HEK293 (cell line): ENCODE measurements around the gene EFNA2.
"Not testable (repeated sequence)": the region's sequence is repeated elsewhere in the genome, so short reads cannot be mapped to it uniquely, and the experiment has no call there.

Experiments
- CTCF ChIA-PET: fragments of 350-600 bp; formaldehyde crosslinking; extraction: SDS; loops from one replicate; lab custom pipeline; 2021; ENCODE audit warnings: antibody characterized with exemption; lab: Yijun Ruan, JAX
- POLR2A ChIA-PET: fragments of 300-600 bp; formaldehyde crosslinking; extraction: SDS; loops from one replicate; lab custom pipeline; 2020; ENCODE audit warnings: antibody characterized with exemption, inconsistent platforms; lab: Yijun Ruan, JAX
- H3K27ac ChIP-seq: fragments of 200-500 bp; sonication (Bioruptor generic); 2 replicates; pipeline ENCODE4 v1.5.1; 2014; ENCODE audit warnings: low read depth, low read length, control low read depth, inconsistent platforms; ENCODE audit errors: extremely low read depth
- H3K36me3 ChIP-seq, 2 experiments: fragments of 200-500 bp in 1 of 2; sonication (Bioruptor generic) in 1 of 2; 1 replicate in 1 of 2; 2 replicates in 1 of 2; pipeline ENCODE4 v1.5.1; 2014 to 2017; ENCODE audit warnings: inconsistent platforms in 2 of 2, low read length in 2 of 2; ENCODE audit not compliant: control insufficient read depth in 2 of 2, insufficient read depth in 1 of 2
- H3K4me1 ChIP-seq: fragments of 200-500 bp; sonication (Bioruptor generic); 2 replicates; pipeline ENCODE4 v1.5.1; 2014; ENCODE audit warnings: mild to moderate bottlenecking, low read length, inconsistent platforms; ENCODE audit not compliant: control insufficient read depth, insufficient read depth
- H3K4me3 ChIP-seq: 2 replicates; pipeline ENCODE4 v1.5.1; 2011; ENCODE audit warnings: low read depth, mild to moderate bottlenecking, control low read depth, low read length, moderate library complexity
- H3K9me3 ChIP-seq: fragments of 200-500 bp; sonication (Bioruptor generic); 2 replicates; pipeline ENCODE4 v1.5.1; 2014; ENCODE audit warnings: low read depth, low read length, inconsistent platforms; ENCODE audit not compliant: control insufficient read depth, insufficient read depth
- GLIS2 ChIP-seq: fragments of 450-650 bp; formaldehyde crosslinking; IDR thresholded peaks from 2 replicates; pipeline ENCODE4 v1.5.1; 2016; ENCODE audit warnings: missing biosample characterization, missing genetic modification characterization
- HOXA7 ChIP-seq: sonication (generic); formaldehyde crosslinking; IDR thresholded peaks from 2 replicates; pipeline ENCODE4 v1.8.1; 2022; ENCODE audit warnings: missing genetic modification reagents, borderline replicate concordance
- MYNN ChIP-seq: fragments of 450-650 bp; formaldehyde crosslinking; IDR thresholded peaks from 2 replicates; pipeline ENCODE4 v1.5.1; 2016; ENCODE audit warnings: missing biosample characterization, missing genetic modification characterization, borderline replicate concordance
- ZBTB7A ChIP-seq: fragments of 450-650 bp; formaldehyde crosslinking; IDR thresholded peaks from 2 replicates; pipeline ENCODE4 v1.5.1; 2016; ENCODE audit warnings: low read depth, missing biosample characterization, missing genetic modification characterization
- ZEB2 ChIP-seq: fragments of 450-650 bp; formaldehyde crosslinking; IDR thresholded peaks from 2 replicates; pipeline ENCODE4 v1.5.1; 2016; ENCODE audit warnings: missing biosample characterization, missing genetic modification characterization
- ZFP69B ChIP-seq: fragments of 450-650 bp; formaldehyde crosslinking; IDR thresholded peaks from 2 replicates; pipeline ENCODE4 v1.5.1; 2016; ENCODE audit warnings: missing biosample characterization, missing genetic modification characterization
- ZNF157 ChIP-seq: fragments of 450-650 bp; formaldehyde crosslinking; IDR thresholded peaks from 2 replicates; pipeline ENCODE4 v1.5.1; 2016; ENCODE audit warnings: missing biosample characterization, missing genetic modification characterization
- ZNF248 ChIP-seq: fragments of 450-650 bp; formaldehyde crosslinking; IDR thresholded peaks from 2 replicates; pipeline ENCODE4 v1.5.1; 2017; ENCODE audit warnings: missing biosample characterization, missing genetic modification characterization
- ZNF302 ChIP-seq: fragments of 450-650 bp; formaldehyde crosslinking; IDR thresholded peaks from 2 replicates; pipeline ENCODE4 v1.5.1; 2016; ENCODE audit warnings: missing biosample characterization, missing genetic modification characterization, low read depth
- ZNF324 ChIP-seq: fragments of 450-650 bp; formaldehyde crosslinking; IDR thresholded peaks from 2 replicates; pipeline ENCODE4 v1.5.1; 2016; ENCODE audit warnings: missing biosample characterization, missing genetic modification characterization
- ZNF354C ChIP-seq: fragments of 450-650 bp; formaldehyde crosslinking; IDR thresholded peaks from 2 replicates; pipeline ENCODE4 v1.5.1; 2016; ENCODE audit warnings: missing biosample characterization, missing genetic modification characterization, low read depth, borderline replicate concordance
- ZNF426 ChIP-seq: fragments of 450-650 bp; formaldehyde crosslinking; IDR thresholded peaks from 2 replicates; pipeline ENCODE4 v1.5.1; 2017; ENCODE audit warnings: missing biosample characterization, missing genetic modification characterization, mild to moderate bottlenecking, inconsistent platforms, moderate library complexity
- ZNF473 ChIP-seq: fragments of 450-650 bp; formaldehyde crosslinking; IDR thresholded peaks from 2 replicates; pipeline ENCODE4 v1.5.1; 2017; ENCODE audit warnings: missing biosample characterization, missing genetic modification characterization
- ZNF560 ChIP-seq: fragments of 450-650 bp; formaldehyde crosslinking; IDR thresholded peaks from 2 replicates; pipeline ENCODE4 v1.5.1; 2017; ENCODE audit warnings: missing biosample characterization, missing genetic modification characterization, borderline replicate concordance
- ZNF621 ChIP-seq: fragments of 450-650 bp; formaldehyde crosslinking; IDR thresholded peaks from 2 replicates; pipeline ENCODE4 v1.5.1; 2017; ENCODE audit warnings: missing biosample characterization, missing genetic modification characterization
- ZNF776 ChIP-seq: fragments of 450-650 bp; formaldehyde crosslinking; IDR thresholded peaks from 2 replicates; pipeline ENCODE4 v1.5.0; 2017; ENCODE audit warnings: missing biosample characterization, missing genetic modification characterization, borderline replicate concordance
- TF ChIP-seq, protein P1 (sequence below): fragments of 450-650 bp; formaldehyde crosslinking; IDR thresholded peaks from 2 replicates; pipeline ENCODE4 v1.5.1; 2016; ENCODE audit warnings: missing biosample characterization, missing genetic modification characterization, borderline replicate concordance
- TF ChIP-seq, protein P2 (sequence below): fragments of 450-650 bp; formaldehyde crosslinking; IDR thresholded peaks from 2 replicates; pipeline ENCODE4 v1.5.1; 2016; ENCODE audit warnings: missing biosample characterization, missing genetic modification characterization, low read depth
- TF ChIP-seq, protein P3 (sequence below): fragments of 450-650 bp; formaldehyde crosslinking; optimal IDR thresholded peaks from 2 replicates; pipeline ENCODE3; 2016; ENCODE audit warnings: missing biosample characterization, mild to moderate bottlenecking, missing genetic modification characterization
- TF ChIP-seq, protein P4 (sequence below): fragments of 450-650 bp; formaldehyde crosslinking; IDR thresholded peaks from 2 replicates; pipeline ENCODE4 v1.5.1; 2017; ENCODE audit warnings: missing biosample characterization, missing genetic modification characterization
- TF ChIP-seq, protein P5 (sequence below): sonication (generic); formaldehyde crosslinking; IDR thresholded peaks from 2 replicates; pipeline ENCODE4 v1.8.1; 2022; ENCODE audit warnings: mild to moderate bottlenecking, moderate library complexity, missing genetic modification reagents

The EFNA2 gene

GRCh38 chr19:1327125-1327524 lies 41.5 kb downstream of the EFNA2 start:
- ChIA-PET CTCF (interaction anchor here (0.6 to 1.1 kb wide), 3 partner anchors 27 to 47 kb away, joined by 3 to 5 read pairs (median 3); no protein-coding TSS in a partner anchor), POLR2A (no interaction called here)
- TF ChIP-seq, protein P1, sequence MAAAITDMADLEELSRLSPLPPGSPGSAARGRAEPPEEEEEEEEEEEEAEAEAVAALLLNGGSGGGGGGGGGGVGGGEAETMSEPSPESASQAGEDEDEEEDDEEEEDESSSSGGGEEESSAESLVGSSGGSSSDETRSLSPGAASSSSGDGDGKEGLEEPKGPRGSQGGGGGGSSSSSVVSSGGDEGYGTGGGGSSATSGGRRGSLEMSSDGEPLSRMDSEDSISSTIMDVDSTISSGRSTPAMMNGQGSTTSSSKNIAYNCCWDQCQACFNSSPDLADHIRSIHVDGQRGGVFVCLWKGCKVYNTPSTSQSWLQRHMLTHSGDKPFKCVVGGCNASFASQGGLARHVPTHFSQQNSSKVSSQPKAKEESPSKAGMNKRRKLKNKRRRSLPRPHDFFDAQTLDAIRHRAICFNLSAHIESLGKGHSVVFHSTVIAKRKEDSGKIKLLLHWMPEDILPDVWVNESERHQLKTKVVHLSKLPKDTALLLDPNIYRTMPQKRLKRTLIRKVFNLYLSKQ (tag by site-specific recombination), result no peak
- TF ChIP-seq ZNF354C (tag by site-specific recombination) (no peak), ZNF473 (tag by site-specific recombination) (no peak), ZEB2 (tag by site-specific recombination) (no peak), ZNF248 (no peak), ZNF621 (tag by site-specific recombination) (no peak)
- TF ChIP-seq, protein P2, sequence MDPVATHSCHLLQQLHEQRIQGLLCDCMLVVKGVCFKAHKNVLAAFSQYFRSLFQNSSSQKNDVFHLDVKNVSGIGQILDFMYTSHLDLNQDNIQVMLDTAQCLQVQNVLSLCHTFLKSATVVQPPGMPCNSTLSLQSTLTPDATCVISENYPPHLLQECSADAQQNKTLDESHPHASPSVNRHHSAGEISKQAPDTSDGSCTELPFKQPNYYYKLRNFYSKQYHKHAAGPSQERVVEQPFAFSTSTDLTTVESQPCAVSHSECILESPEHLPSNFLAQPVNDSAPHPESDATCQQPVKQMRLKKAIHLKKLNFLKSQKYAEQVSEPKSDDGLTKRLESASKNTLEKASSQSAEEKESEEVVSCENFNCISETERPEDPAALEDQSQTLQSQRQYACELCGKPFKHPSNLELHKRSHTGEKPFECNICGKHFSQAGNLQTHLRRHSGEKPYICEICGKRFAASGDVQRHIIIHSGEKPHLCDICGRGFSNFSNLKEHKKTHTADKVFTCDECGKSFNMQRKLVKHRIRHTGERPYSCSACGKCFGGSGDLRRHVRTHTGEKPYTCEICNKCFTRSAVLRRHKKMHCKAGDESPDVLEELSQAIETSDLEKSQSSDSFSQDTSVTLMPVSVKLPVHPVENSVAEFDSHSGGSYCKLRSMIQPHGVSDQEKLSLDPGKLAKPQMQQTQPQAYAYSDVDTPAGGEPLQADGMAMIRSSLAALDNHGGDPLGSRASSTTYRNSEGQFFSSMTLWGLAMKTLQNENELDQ (tag by site-specific recombination), result no peak

GRCh38 chr19:1332208-1332607 lies 46.5 kb downstream of the EFNA2 start:
- CTCF ChIA-PET, H3K4me3 ChIP-seq, H3K4me1 ChIP-seq, H3K36me3 ChIP-seq, H3K27ac ChIP-seq, H3K9me3 ChIP-seq: not testable (repeated sequence)
- POLR2A ChIA-PET, result interaction anchor here (0.7 kb wide), 1 partner anchor 729 kb away, joined by 4 read pairs; no protein-coding TSS in a partner anchor

More at GRCh38 chr19:1327125-1327524, 41.5 kb downstream of the EFNA2 start:
- Histone ChIP-seq H3K9me3 (no peaks in the 10 kb centered on the region), H3K36me3 (no peaks in the 10 kb centered on the region), H3K4me3 (no peak overlapping the region), H3K27ac (no peak overlapping the region), H3K4me1 (peaks cover 5% of the 10 kb centered on the region; the same call in 1 of the 2 replicates)

DNA sequence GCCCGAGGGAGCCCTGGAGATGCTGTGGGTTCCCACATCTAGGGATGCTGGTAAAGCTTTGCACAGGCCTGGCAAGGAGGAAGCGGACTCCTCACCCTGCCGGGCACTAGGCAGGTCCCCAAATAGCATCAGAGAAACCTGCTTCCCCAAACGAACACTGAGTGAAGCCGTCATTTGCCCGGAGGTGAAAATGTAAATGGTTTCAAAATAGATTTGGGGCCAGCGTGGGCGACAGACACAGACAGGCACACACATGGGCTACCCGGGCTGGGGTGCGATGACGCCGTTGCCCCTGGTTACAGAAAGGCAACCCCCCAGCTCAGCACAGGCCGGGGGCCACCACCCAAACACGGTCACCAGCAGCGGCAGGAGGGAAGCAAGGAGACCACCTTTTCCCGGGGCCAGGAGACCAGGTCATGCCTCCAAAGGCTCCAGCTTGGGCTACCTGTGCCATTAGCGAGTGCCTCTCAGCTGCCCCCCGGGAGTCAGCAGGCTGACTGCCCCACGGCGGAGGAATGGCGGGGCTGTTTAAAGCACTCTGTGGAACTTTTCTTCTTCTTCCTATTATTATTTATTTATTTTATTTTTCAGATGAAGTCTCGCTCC lies 50.5 kb downstream of the EFNA2 start:
- ChIA-PET CTCF (interaction anchor here (0.6 kb wide), 1 partner anchor 480 kb away, joined by 3 read pairs; no protein-coding TSS in a partner anchor), POLR2A (interaction anchor here (0.6 kb wide), 1 partner anchor 46 kb away, joined by 3 read pairs; no protein-coding TSS in a partner anchor)
- H3K36me3 ChIP-seq, result no peaks in the 10 kb centered on the region
- no peaks in the 10 kb centered on the region for H3K9me3 ChIP-seq
- TF ChIP-seq ZNF302 (tag by site-specific recombination) (no peak), ZFP69B (no peak), ZBTB7A (no peak), HOXA7 (CRISPR knock-in tag) (no peak), ZNF324 (no peak), ZNF560 (tag by site-specific recombination) (no peak), GLIS2 (no peak), ZNF157 (tag by site-specific recombination) (no peak), ZNF776 (tag by site-specific recombination) (no peak), ZNF426 (no peak), MYNN (no peak)
- TF ChIP-seq, protein P3, sequence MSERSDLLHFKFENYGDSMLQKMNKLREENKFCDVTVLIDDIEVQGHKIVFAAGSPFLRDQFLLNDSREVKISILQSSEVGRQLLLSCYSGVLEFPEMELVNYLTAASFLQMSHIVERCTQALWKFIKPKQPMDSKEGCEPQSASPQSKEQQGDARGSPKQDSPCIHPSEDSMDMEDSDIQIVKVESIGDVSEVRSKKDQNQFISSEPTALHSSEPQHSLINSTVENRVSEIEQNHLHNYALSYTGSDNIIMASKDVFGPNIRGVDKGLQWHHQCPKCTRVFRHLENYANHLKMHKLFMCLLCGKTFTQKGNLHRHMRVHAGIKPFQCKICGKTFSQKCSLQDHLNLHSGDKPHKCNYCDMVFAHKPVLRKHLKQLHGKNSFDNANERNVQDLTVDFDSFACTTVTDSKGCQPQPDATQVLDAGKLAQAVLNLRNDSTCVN, result no peak
- TF ChIP-seq, protein P4, sequence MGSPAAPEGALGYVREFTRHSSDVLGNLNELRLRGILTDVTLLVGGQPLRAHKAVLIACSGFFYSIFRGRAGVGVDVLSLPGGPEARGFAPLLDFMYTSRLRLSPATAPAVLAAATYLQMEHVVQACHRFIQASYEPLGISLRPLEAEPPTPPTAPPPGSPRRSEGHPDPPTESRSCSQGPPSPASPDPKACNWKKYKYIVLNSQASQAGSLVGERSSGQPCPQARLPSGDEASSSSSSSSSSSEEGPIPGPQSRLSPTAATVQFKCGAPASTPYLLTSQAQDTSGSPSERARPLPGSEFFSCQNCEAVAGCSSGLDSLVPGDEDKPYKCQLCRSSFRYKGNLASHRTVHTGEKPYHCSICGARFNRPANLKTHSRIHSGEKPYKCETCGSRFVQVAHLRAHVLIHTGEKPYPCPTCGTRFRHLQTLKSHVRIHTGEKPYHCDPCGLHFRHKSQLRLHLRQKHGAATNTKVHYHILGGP (tag by site-specific recombination), result no peak
- TF ChIP-seq, protein P5, sequence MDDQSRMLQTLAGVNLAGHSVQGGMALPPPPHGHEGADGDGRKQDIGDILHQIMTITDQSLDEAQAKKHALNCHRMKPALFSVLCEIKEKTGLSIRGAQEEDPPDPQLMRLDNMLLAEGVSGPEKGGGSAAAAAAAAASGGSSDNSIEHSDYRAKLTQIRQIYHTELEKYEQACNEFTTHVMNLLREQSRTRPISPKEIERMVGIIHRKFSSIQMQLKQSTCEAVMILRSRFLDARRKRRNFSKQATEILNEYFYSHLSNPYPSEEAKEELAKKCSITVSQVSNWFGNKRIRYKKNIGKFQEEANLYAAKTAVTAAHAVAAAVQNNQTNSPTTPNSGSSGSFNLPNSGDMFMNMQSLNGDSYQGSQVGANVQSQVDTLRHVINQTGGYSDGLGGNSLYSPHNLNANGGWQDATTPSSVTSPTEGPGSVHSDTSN (CRISPR knock-in tag), result no peak
- H3K4me1 ChIP-seq, result no peaks in the 10 kb centered on the region
- no peak overlapping the region for H3K4me3 ChIP-seq
- H3K27ac ChIP-seq, result no peak overlapping the region
